SK-N-SH (cell line): ENCODE data around the gene DVL3.

Source experiments
- CTCF ChIP-seq: fragments of 200-600 bp; sonication (generic); IDR thresholded peaks from 2 replicates; pipeline ENCODE4 v1.6.1; 2017; ENCODE audit warnings: antibody characterized with exemption, mild to moderate bottlenecking, moderate library complexity
- FOXJ3 ChIP-seq: sonication (generic); formaldehyde crosslinking; IDR thresholded peaks from 2 replicates; pipeline ENCODE4 v1.5.1; 2020; ENCODE audit warnings: mild to moderate bottlenecking, missing genetic modification reagents
- FOXM1 ChIP-seq: IDR thresholded peaks from 2 replicates; pipeline ENCODE4 v1.4.0; 2012; ENCODE audit warnings: low read depth, mild to moderate bottlenecking
- POLR2AphosphoS5 ChIP-seq: IDR thresholded peaks from 2 replicates; pipeline ENCODE4 v1.6.1; 2012; ENCODE audit warnings: low read depth, low read length
- ZBTB33 ChIP-seq: IDR thresholded peaks from 2 replicates; pipeline ENCODE4 v1.4.0; 2012; ENCODE audit warnings: low read depth, borderline replicate concordance

DNA sequence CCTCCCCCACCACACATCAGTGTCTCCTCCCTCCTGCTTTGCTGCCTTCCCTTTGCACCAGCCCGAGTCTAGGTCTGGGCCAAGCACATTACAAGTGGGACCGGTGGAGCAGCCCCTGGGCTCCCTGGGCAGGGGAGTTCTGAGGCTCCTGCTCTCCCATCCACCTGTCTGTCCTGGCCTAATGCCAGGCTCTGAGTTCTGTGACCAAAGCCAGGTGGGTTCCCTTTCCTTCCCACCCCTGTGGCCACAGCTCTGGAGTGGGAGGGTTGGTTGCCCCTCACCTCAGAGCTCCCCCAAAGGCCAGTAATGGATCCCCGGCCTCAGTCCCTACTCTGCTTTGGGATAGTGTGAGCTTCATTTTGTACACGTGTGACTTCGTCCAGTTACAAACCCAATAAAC is 28.5 kb downstream of the DVL3 start:
- TF ChIP-seq POLR2AphosphoS5 (no peak), ZBTB33 (no peak), CTCF (no peak), FOXJ3 (CRISPR knock-in tag) (no peak), FOXM1 (no peak)
